ENCODE measurements around the gene KBTBD12.

GRCh38 chr3:127985655-127986225 lies 70.7 kb downstream of the KBTBD12 start:
- TF ChIP-seq CTCF (IDR thresholded peaks at IDR 0.05; ENCODE audit: insufficient read depth, low read length, poor library complexity, severe bottlenecking) (no peak), EZH2phosphoT487 (conservative IDR thresholded peaks at IDR 0.05; ENCODE audit: low read length) (no peak)
